Measurements from ENCODE around the gene TIMM23.

DNA sequence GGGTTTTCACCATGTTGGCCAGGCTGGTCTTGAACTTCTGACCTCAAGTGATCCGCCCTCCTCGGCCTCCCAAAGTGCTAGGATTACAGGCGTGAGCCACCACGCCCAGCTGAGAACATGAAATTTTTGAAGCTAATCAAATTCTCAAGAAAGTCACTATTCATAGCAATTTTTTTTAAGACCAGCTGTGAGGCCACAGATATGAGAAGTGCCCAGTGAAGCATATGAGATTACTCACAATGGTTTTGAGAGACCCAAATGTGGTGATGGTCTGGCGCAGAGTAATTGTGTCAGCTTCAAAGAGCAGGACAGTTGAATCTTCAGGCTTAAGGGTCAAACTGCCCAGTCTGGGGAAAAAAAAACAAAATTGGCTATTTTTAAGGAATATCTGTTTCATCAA is 41.9 kb downstream of the TIMM23 start:
- TF ChIP-seq, protein P1, sequence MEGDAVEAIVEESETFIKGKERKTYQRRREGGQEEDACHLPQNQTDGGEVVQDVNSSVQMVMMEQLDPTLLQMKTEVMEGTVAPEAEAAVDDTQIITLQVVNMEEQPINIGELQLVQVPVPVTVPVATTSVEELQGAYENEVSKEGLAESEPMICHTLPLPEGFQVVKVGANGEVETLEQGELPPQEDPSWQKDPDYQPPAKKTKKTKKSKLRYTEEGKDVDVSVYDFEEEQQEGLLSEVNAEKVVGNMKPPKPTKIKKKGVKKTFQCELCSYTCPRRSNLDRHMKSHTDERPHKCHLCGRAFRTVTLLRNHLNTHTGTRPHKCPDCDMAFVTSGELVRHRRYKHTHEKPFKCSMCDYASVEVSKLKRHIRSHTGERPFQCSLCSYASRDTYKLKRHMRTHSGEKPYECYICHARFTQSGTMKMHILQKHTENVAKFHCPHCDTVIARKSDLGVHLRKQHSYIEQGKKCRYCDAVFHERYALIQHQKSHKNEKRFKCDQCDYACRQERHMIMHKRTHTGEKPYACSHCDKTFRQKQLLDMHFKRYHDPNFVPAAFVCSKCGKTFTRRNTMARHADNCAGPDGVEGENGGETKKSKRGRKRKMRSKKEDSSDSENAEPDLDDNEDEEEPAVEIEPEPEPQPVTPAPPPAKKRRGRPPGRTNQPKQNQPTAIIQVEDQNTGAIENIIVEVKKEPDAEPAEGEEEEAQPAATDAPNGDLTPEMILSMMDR (IDR thresholded peaks at IDR 0.05; ENCODE audit: extremely low read depth in 1 of 2, insufficient read depth in 1 of 2, low read depth in 1 of 2, low read length in 2 of 2): no peak
- TF ChIP-seq POLR2AphosphoS5 (IDR thresholded peaks at IDR 0.05; ENCODE audit: insufficient read depth, low read depth, low read length) (no peak), JUN (IDR thresholded peaks at IDR 0.05; ENCODE audit: borderline replicate concordance, insufficient read depth, insufficient read length, low read depth) (no peak)

Measured in endothelial cell of umbilical vein (primary cell).